GM19238 (cell line): Measurements from ENCODE around the gene TMEM30B.

ENCODE experiments used
- DNase-seq: peaks from one replicate; pipeline ENCODE4 v3.0.0; 2011; ENCODE audit warnings: low spot score; ENCODE audit not compliant: insufficient read length

TMEM30B gene

GRCh38 chr14:61298824-61299223, 17.7 kb upstream of the TMEM30B start:
- DNase-seq = no peak

DNA sequence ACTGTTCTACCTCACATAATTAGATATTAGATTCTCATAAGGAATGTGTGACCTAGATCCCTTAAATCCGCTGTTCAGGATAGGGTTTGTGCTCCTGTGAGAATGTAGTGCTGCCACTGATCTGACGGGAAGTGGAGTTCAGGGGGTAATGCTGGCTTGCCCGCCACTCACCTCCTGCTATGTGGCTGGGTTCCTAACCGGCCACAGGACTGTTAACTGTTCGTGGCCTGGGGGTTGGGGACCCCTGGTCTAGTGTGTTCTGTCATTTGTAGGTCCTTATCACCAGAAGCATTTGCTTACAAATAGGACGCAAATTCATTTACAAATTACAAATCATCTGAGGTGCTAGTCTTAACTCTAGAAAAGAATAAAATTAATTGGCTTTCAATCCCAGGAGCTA, 16.4 kb upstream of the TMEM30B start:
- DNase-seq = no peak

- DNase-seq = no peak
These were observed 15.8 kb upstream of the TMEM30B start for GRCh38 chr14:61296719-61297502.

GRCh38 chr14:61296151-61296550, 15.0 kb upstream of the TMEM30B start:
- no peak for DNase-seq

- DNase-seq = no peak
These were observed 9.6 kb upstream of the TMEM30B start for GRCh38 chr14:61290701-61291100.

- DNase-seq = no peak
These were observed 7.6 kb upstream of the TMEM30B start for GRCh38 chr14:61288720-61289119.

- no peak for DNase-seq
These were observed 7.1 kb upstream of the TMEM30B start for GRCh38 chr14:61288228-61288627.

DNA sequence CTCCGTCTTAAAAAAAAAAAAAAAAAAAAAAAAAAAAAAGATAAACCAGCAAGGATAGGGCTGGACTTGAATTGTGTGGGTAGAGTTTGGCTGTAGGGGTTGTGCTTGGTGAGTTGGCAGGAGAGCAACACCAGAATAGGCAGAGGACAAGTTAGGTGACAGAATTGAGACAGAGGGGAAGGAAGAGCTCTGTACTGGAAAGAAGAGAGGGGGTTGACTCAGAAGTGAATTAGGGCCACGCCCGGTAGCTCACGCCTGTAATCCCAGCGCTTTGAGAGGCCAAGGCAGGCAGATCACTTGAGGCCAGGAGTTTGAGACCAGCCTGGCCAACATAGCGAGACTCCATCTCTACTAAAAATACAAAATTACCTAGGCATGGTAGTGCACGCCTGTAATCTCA, 6.1 kb upstream of the TMEM30B start:
- DNase-seq = no peak

- DNase-seq = no peak
These were observed 4.2 kb upstream of the TMEM30B start for GRCh38 chr14:61285364-61285763.

GRCh38 chr14:61284001-61284400, 2.9 kb upstream of the TMEM30B start:
- no peak for DNase-seq

GRCh38 chr14:61282746-61283145, 1.6 kb upstream of the TMEM30B start:
- no peak for DNase-seq

DNA sequence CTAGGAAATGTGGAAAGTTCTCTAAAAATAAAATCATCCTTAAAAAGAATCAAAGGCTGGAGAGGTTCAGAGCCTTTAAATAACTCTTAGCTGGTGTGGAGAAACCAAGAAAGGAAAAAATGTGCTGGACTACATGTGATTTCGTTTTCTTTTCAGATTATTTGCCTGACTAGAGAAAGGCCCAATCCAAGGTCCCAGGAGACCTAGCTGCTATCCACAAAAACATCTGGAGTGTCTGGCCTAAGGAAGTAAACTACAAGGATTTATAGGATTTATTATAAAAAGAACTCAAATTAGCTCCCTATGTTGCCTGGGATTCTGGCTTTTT, 774 bp upstream of the TMEM30B start:
- no peak for DNase-seq

- DNase-seq = no peak
These were observed 482 bp downstream of the TMEM30B start for GRCh38 chr14:61280526-61281185.

- DNase-seq = no peak
These were observed 1.0 kb downstream of the TMEM30B start for GRCh38 chr14:61280092-61280525.

- DNase-seq = no peak
These were observed 2.1 kb downstream of the TMEM30B start for GRCh38 chr14:61279082-61279481.

DNA sequence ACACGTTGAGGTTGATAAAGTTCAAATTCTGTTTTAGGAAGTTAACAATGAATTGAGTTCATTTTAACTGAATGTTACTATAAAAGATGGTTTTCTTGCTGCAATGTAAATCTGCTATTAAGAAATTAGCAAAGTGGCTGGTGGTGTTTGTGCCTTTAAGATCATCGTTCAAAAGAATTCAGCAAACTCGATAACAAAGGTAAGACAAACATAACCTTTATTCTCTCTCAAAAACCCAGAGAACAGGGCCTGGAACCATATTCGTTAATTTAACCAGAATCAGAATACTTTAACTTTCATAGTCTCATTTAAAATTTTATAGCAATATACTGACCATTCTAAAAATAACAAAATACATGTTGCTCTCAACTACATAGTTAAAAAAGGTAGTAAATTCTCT, 3.4 kb downstream of the TMEM30B start:
- no peak for DNase-seq

- DNase-seq = no peak
These were observed 3.9 kb downstream of the TMEM30B start for GRCh38 chr14:61277232-61277631.

- DNase-seq = no peak
These were observed 9.6 kb downstream of the TMEM30B start for GRCh38 chr14:61271552-61271951.

DNA sequence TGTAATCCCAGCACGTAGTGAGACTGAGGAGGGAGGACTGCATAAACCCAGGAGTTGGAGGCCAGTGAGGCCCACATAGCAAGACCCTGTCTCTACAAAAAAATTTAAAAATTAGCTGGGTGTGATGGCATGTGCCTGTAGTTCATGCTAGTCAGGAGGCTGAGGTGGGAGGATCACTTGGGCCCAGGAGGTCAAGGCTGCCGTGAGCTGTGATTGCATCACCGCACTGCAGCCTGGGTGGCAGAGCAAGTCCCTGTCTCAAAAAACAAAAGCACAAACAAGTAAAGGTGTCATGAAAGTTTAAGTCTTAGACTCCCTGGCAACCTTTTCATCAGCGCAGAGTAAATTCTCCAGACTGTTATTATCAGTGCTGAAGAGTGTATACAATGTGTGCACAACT, 10.4 kb downstream of the TMEM30B start:
- DNase-seq = no peak

DNA sequence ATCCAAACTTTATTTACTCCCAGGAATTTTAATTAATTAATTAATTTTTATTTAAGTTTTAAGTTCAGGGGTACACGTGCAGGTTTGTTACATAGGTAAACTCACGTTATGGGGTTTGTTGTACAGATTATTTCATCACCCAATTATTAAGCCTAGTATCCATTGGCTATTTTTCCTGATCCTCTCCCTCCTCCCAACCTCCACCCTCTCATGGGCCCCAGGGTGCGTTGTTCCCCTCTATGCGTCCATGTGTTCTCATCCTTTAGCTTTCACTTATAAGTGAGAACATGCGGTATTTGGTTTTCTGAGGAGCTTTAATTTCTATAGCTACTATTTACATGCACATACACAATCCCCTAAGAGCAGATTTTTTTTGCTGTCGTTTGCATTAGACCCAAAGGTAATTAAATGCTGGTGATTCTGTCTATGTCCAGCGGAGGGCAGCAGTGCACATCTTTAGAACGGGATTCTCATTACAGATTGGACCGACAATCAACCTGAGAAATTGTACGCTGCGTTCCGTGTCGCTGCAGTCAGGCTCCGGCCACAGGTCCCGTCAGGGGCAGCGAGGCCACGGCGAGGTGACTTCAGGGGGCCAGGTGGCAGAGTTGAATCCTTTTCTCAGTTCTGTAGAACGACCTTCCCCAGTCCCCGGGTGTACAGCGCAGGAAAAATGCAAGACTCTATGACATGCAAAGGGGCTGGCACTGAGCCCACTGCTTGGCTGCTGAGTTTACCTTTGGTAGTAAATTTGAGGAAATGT, 11.6 kb downstream of the TMEM30B start:
- peak; percentile 27 for DNase-seq

DNA sequence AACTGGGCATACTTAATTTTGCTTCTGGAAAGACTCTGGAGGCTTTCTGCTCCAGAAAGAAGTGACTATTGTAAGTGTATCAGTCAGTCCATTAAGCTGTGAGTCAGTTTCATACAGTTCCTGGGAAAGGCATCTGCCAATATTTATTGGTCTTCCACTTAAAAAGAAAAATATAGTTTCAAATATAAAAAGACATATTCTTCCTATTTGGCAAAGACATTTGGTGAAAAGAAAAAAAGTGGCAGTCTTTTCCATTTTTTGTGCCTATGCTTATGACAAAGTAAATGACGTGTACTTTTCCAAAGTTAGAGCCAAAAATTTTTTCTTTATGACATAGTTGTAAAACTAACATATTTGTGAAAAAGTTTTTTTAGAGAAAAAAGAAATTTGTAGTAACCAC, 12.3 kb downstream of the TMEM30B start:
- no peak for DNase-seq
